ENCODE results near the gene COL20A1. TPM values are rescaled to one million over a fixed set of nuclear protein-coding genes. Genes with fewer than 3 reads are reported as not detected.
"Not testable (repeated sequence)": the region's sequence is repeated elsewhere in the genome, so short reads cannot be mapped to it uniquely, and the experiment has no call there.

Gene COL20A1
- total RNA-seq, 5 donors from 2014 or later (not counting 1 experiment from before 2014, with no cell fraction given), result 0.16 to 0.35 (median 0.23) TPM; not detected in 2

DNA sequence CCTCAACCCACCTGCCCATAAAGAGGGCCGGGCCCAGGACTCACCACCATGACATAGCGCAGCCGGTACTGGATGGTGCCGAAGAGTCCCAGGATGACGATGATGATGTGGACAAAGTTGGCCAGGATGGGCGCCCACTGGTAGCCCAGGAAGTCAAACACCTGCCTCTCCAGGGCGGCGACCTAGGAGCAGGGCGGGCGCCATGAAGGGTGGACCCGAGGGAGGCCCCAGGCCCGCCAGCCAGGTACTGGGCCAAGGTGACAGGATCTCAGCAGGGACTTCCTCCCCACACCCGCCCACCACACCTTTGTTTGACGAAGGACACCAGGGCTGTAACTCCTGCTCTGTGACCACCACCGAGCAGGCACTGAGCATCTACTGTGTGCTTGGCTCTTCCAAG, 43.1 kb upstream of the COL20A1 start:
- H3K27me3 Mint-ChIP-seq, result peaks cover 42 to 59% of the 10 kb centered on the region in 2 donors
- CTCF ChIA-PET, result no interaction called here

DNA sequence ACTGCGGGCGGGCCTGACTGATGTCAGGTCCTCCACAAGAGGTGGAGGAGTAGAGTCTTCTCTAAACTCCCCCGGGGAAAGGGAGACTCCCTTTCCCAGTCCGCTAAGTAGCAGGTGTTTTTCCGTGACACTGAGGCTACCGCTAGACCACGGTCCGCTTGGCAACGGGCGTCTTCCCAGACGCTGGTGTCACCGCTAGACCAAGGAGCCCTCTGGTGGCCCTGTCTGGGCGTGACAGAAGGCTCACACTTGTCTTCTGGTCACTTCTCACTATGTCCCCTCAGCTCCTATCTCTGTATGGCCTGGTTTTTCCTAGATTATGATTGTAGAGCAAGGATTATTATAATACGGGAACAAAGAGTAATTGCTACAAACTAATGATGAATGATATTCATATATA, 41.6 kb upstream of the COL20A1 start:
- H3K27me3 ChIP-seq (replicated peaks in 1 of 2; ENCODE audit: control insufficient read depth in 2 of 2, extremely low read depth in 1 of 2, insufficient read depth in 2 of 2, low read length in 1 of 2), result peaks cover 4 to 79% of the 10 kb centered on the region in 2 experiments
- DNase-seq; H3K9me3 Mint-ChIP-seq; H3K4me3 Mint-ChIP-seq; H3K9me3 ChIP-seq; POLR2A ChIA-PET; H3K4me3 ChIP-seq (ENCODE audit: control insufficient read depth in 1 of 2, extremely low read depth in 1 of 2, low read length in 1 of 2); CTCF ChIA-PET; H3K36me3 Mint-ChIP-seq; H3K27ac ChIP-seq (ENCODE audit: low read length); H3K36me3 ChIP-seq (ENCODE audit: control insufficient read depth in 2 of 2, extremely low read depth in 1 of 2, insufficient read depth in 1 of 2, low read length in 1 of 2); ATAC-seq (replicated peaks in 1 of 4); H3K27ac Mint-ChIP-seq: not testable (repeated sequence)
- WGBS (ENCODE audit: insufficient coverage), result 42% methylated on average over 4 of the region's 14 CpGs
- peaks cover 46 to 61% of the 10 kb centered on the region in 2 donors for H3K27me3 Mint-ChIP-seq
- H3K4me1 ChIP-seq (ENCODE audit: control insufficient read depth in 1 of 2, extremely low read depth in 1 of 2, insufficient read depth in 2 of 2, low read length in 2 of 2), result peaks cover 0 to 10% of the 10 kb centered on the region in 2 experiments
- peaks cover 7 to 11% (median 8%) of the 10 kb centered on the region in 3 donors for H3K4me1 Mint-ChIP-seq

More for the DNA sequence above, 43.1 kb upstream of the COL20A1 start:
- H3K27ac ChIP-seq (ENCODE audit: low read length), result no peak overlapping the region
- H3K4me3 ChIP-seq (ENCODE audit: control insufficient read depth in 1 of 2, extremely low read depth in 1 of 2, low read length in 1 of 2), result no peak overlapping the region
- WGBS (ENCODE audit: insufficient coverage), result 94% methylated on average over 6 of the region's 15 CpGs
- H3K4me1 ChIP-seq (ENCODE audit: control insufficient read depth in 1 of 2, extremely low read depth in 1 of 2, insufficient read depth in 2 of 2, low read length in 2 of 2), result peaks cover 0 to 10% of the 10 kb centered on the region in 2 experiments
- H3K9me3 ChIP-seq, result no peaks in the 10 kb centered on the region
- POLR2A ChIA-PET, result no interaction called here
- Mint-ChIP-seq H3K4me3 (no peak overlapping the region), H3K9me3 (no peaks in the 10 kb centered on the region), H3K36me3 (no peaks in the 10 kb centered on the region), H3K27ac (no peak overlapping the region), H3K4me1 (peaks cover 5 to 8% (median 8%) of the 10 kb centered on the region in 3 donors)
- H3K27me3 ChIP-seq (replicated peaks in 1 of 2; ENCODE audit: control insufficient read depth in 2 of 2, extremely low read depth in 1 of 2, insufficient read depth in 2 of 2, low read length in 1 of 2), result peaks cover 0 to 74% of the 10 kb centered on the region in 2 experiments
- H3K36me3 ChIP-seq (ENCODE audit: control insufficient read depth in 2 of 2, extremely low read depth in 1 of 2, insufficient read depth in 1 of 2, low read length in 1 of 2), result no peaks in the 10 kb centered on the region
- ATAC-seq (replicated peaks in 1 of 4) (no peak), DNase-seq (no peak)

DNA sequence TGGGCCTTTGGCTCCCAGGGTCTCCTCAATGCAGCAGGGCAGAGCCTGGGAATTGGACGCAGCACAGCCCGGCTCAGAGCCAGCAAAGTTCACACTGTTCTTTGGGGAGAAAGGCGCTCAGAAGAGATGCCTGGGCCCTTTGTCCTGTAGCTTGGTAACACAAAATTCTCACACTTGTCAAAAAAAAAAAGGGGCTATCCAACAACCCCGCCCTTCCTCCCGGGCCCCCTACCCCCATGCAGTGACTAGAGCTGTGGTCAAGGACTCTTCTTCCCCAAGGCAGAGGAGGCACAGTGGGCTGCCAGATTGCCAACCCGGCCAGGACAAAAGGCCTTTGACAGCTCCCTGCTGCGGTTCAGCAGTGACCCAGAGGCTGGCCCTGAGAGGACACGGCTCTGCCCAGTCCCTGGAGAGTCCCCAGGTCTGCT, 40.7 kb upstream of the COL20A1 start:
- Histone ChIP-seq H3K4me1 (ENCODE audit: control insufficient read depth in 1 of 2, extremely low read depth in 1 of 2, insufficient read depth in 2 of 2, low read length in 2 of 2) (peaks cover 0 to 10% of the 10 kb centered on the region in 2 experiments), H3K36me3 (ENCODE audit: control insufficient read depth in 2 of 2, extremely low read depth in 1 of 2, insufficient read depth in 1 of 2, low read length in 1 of 2) (no peaks in the 10 kb centered on the region), H3K4me3 (ENCODE audit: control insufficient read depth in 1 of 2, extremely low read depth in 1 of 2, low read length in 1 of 2) (no peak overlapping the region), H3K9me3 (no peaks in the 10 kb centered on the region), H3K27me3 (replicated peaks in 1 of 2; ENCODE audit: control insufficient read depth in 2 of 2, extremely low read depth in 1 of 2, insufficient read depth in 2 of 2, low read length in 1 of 2) (peaks cover 4 to 78% of the 10 kb centered on the region in 2 experiments), H3K27ac (ENCODE audit: low read length) (no peak overlapping the region)
- 70% methylated on average over 3 of the region's 8 CpGs for WGBS (ENCODE audit: insufficient coverage)
- H3K4me1 Mint-ChIP-seq, result peaks cover 7 to 11% (median 8%) of the 10 kb centered on the region in 3 donors
- no peaks in the 10 kb centered on the region for H3K9me3 Mint-ChIP-seq
- no peaks in the 10 kb centered on the region for H3K36me3 Mint-ChIP-seq
- POLR2A ChIA-PET, result no interaction called here
- ATAC-seq (replicated peaks in 1 of 4) (no peak), DNase-seq (no peak)
- H3K27me3 Mint-ChIP-seq, result peaks cover 54 to 70% of the 10 kb centered on the region in 2 donors
- H3K4me3 Mint-ChIP-seq, result peak overlapping the region in 1 of 3 donors; percentile 33
- CTCF ChIA-PET, result interaction anchor here in 1 of 2 donors (0.6 kb wide), 1 partner anchor 11 kb away, joined by 4 read pairs; no protein-coding TSS in a partner anchor
- no peak overlapping the region for H3K27ac Mint-ChIP-seq

DNA sequence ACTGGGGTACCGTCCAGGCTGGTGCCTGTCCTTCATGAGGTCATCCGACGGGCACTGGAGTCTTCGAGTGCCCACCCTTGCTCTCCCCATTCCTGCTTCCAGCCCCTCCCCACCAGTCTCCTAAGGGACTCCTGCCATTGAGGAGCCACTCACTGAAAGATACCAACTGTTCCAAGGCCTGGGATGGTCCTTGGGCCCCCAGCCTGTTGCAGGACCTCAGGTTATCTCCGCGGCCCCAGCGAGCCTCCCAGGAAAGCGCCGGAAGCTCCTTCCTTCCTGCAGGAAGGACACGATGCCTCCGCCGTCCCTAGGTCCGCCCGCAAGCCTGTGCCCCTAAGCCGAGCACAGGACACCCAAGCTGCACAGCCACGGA, 39.9 kb upstream of the COL20A1 start:
- H3K4me1 ChIP-seq (ENCODE audit: control insufficient read depth in 1 of 2, extremely low read depth in 1 of 2, insufficient read depth in 2 of 2, low read length in 2 of 2), result peaks cover 0 to 10% of the 10 kb centered on the region in 2 experiments
- H3K9me3 Mint-ChIP-seq, result no peaks in the 10 kb centered on the region
- H3K4me3 Mint-ChIP-seq, result peak overlapping the region in 1 of 3 donors; percentile 33
- CTCF ChIA-PET, result no interaction called here
- peaks cover 7 to 11% (median 8%) of the 10 kb centered on the region in 3 donors for H3K4me1 Mint-ChIP-seq
- peaks cover 54 to 72% of the 10 kb centered on the region in 2 donors for H3K27me3 Mint-ChIP-seq
- H3K36me3 ChIP-seq (ENCODE audit: control insufficient read depth in 2 of 2, extremely low read depth in 1 of 2, insufficient read depth in 1 of 2, low read length in 1 of 2), result no peaks in the 10 kb centered on the region
- ATAC-seq (replicated peaks in 1 of 4), result no peak
- no peaks in the 10 kb centered on the region for H3K9me3 ChIP-seq
- peaks cover 4 to 77% of the 10 kb centered on the region in 2 experiments for H3K27me3 ChIP-seq (replicated peaks in 1 of 2; ENCODE audit: control insufficient read depth in 2 of 2, extremely low read depth in 1 of 2, insufficient read depth in 2 of 2, low read length in 1 of 2)
- no peak overlapping the region for H3K27ac Mint-ChIP-seq
- H3K36me3 Mint-ChIP-seq, result no peaks in the 10 kb centered on the region
- POLR2A ChIA-PET, result no interaction called here
- WGBS (ENCODE audit: insufficient coverage), result 12% methylated on average over 16 of the region's 16 CpGs
- DNase-seq, result no peak
- H3K27ac ChIP-seq (ENCODE audit: low read length), result no peak overlapping the region
- no peak overlapping the region for H3K4me3 ChIP-seq (ENCODE audit: control insufficient read depth in 1 of 2, extremely low read depth in 1 of 2, low read length in 1 of 2)

DNA sequence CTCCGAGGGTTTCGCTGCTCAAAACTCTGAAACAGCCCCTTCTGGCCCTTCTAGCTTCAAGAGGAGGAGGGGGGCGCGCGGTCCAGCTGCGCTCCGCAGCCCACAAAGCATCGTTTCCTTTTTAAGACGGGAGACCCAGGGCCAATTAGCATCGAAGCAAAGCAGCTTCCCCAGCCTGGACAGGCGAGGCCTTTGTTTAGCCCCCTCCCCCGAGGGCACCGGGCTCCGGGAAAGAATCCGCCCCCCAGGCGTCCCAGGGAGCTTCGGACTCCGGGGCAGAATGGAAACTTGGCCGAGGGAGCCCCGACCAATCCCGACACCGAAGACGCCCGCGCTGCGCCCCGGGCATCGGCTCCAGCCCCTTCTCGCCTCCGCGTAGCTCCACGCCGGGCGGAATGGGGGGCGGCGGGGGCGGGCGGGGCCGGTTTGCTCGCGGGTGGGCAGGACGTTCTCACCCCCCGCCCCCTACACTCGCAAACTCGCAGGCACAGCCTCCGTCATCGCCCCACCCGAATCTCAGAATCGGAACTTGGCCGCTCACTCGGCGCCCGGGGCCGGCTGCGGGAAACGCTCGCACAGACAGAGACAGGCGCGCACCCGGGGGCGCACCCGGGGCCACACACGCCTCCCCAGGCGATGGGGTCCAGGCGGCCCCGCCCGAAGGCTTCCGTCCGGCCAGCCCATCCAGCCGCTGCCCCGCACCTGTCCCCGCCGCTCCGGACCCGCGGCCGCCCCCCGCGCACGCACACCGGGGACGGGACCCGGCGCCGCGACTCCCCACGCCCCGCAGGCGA, 39.4 kb upstream of the COL20A1 start:
- DNase-seq (no peak), ATAC-seq (replicated peaks in 1 of 4) (peak in 3 of 4 experiments; percentile 32 to 52 (median 33))
- H3K9me3 Mint-ChIP-seq, result no peaks in the 10 kb centered on the region
- H3K4me3 Mint-ChIP-seq, result peak overlapping the region in 1 of 3 donors; percentile 33
- Histone ChIP-seq H3K27ac (ENCODE audit: low read length) (no peak overlapping the region), H3K4me3 (ENCODE audit: control insufficient read depth in 1 of 2, extremely low read depth in 1 of 2, low read length in 1 of 2) (no peak overlapping the region), H3K27me3 (replicated peaks in 1 of 2; ENCODE audit: control insufficient read depth in 2 of 2, extremely low read depth in 1 of 2, insufficient read depth in 2 of 2, low read length in 1 of 2) (peaks cover 6 to 74% of the 10 kb centered on the region in 2 experiments), H3K36me3 (ENCODE audit: control insufficient read depth in 2 of 2, extremely low read depth in 1 of 2, insufficient read depth in 1 of 2, low read length in 1 of 2) (no peaks in the 10 kb centered on the region), H3K9me3 (no peaks in the 10 kb centered on the region), H3K4me1 (ENCODE audit: control insufficient read depth in 1 of 2, extremely low read depth in 1 of 2, insufficient read depth in 2 of 2, low read length in 2 of 2) (peaks cover 0 to 10% of the 10 kb centered on the region in 2 experiments)
- WGBS (ENCODE audit: insufficient coverage), result 2% methylated on average over 77 of the region's 89 CpGs
- H3K27ac Mint-ChIP-seq, result no peak overlapping the region
- CTCF ChIA-PET, result no interaction called here
- peaks cover 7 to 11% (median 8%) of the 10 kb centered on the region in 3 donors for H3K4me1 Mint-ChIP-seq
- H3K27me3 Mint-ChIP-seq, result peaks cover 53 to 70% of the 10 kb centered on the region in 2 donors
- POLR2A ChIA-PET, result no interaction called here
- no peaks in the 10 kb centered on the region for H3K36me3 Mint-ChIP-seq

DNA sequence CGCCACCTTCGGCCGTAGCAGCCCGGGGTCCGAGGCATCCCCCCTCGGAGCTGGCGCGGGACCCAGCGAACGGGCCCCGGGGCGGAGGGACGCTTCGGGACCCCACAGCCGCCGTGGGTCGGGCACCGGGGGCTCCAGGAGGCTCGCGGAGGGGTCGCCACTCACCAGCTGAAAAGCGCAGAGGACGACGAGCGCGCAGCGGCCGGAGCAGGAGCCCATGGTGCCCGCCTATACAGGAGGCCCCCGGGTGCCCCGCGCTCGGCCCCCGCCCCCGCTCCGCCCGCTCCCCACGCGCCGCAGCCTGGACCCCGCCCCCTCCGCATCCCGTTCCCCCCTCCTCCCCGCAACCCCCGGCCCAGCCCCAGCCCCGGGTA, 38.8 kb upstream of the COL20A1 start, which contains the start of gene NKAIN4:
NKAIN4 (minus strand) TSS at position 232 of the 374 bp plus-strand sequence; CDS start at position 219, 13 bp downstream.
- Mint-ChIP-seq H3K4me3 (peak within 1 kb of the TSS in 2 of 3 donors; percentile 58 to 59), H3K9me3 (no peaks in the 10 kb centered on the region), H3K36me3 (no peaks in the 10 kb centered on the region), H3K27me3 (peaks cover 49 to 67% of the 10 kb centered on the region in 2 donors), H3K27ac (peak within 1 kb of the TSS in 1 of 2 donors; percentile 70), H3K4me1 (peaks cover 7 to 11% (median 8%) of the 10 kb centered on the region in 3 donors)
- Histone ChIP-seq H3K9me3 (no peaks in the 10 kb centered on the region), H3K27me3 (replicated peaks in 1 of 2; ENCODE audit: control insufficient read depth in 2 of 2, extremely low read depth in 1 of 2, insufficient read depth in 2 of 2, low read length in 1 of 2) (peaks cover 6 to 74% of the 10 kb centered on the region in 2 experiments), H3K4me1 (ENCODE audit: control insufficient read depth in 1 of 2, extremely low read depth in 1 of 2, insufficient read depth in 2 of 2, low read length in 2 of 2) (peaks cover 0 to 10% of the 10 kb centered on the region in 2 experiments), H3K27ac (ENCODE audit: low read length) (no peak within 1 kb of the TSS), H3K4me3 (ENCODE audit: control insufficient read depth in 1 of 2, extremely low read depth in 1 of 2, low read length in 1 of 2) (no peak within 1 kb of the TSS), H3K36me3 (ENCODE audit: control insufficient read depth in 2 of 2, extremely low read depth in 1 of 2, insufficient read depth in 1 of 2, low read length in 1 of 2) (no peaks in the 10 kb centered on the region)
- DNase-seq, result no peak
- ChIA-PET POLR2A (no interaction called here), CTCF (no interaction called here)
- WGBS (ENCODE audit: insufficient coverage), result 5% methylated on average over 30 of the region's 46 CpGs
- no peak for ATAC-seq (replicated peaks in 1 of 4)
